Endothelial cell of umbilical vein (primary cell): ENCODE measurements around the gene MVP. TPM values are rescaled to one million over a fixed set of nuclear protein-coding genes. Genes with fewer than 3 reads are reported as not detected.

Source experiments
- BruUV-seq: library from RNA; stranded (reverse); fragments of 400-500 nt; replicated peaks from 2 replicates; lab custom pipeline; 2021; lab: Mats Ljungman, UMichigan
- CTCF ChIA-PET: fragments of 300-600, 350-600 bp; sonication (Branson Sonifier 250); formaldehyde crosslinking; loops from one replicate; lab custom pipeline; 2021; ENCODE audit warnings: antibody characterized with exemption, inconsistent platforms; lab: Charles Lee
- POLR2A ChIA-PET: fragments of 300-600, 350-600 bp; sonication (Branson Sonifier 250); formaldehyde crosslinking; loops from one replicate; lab custom pipeline; 2021; ENCODE audit warnings: antibody characterized with exemption, inconsistent platforms; lab: Charles Lee
- DNase-seq: peaks from one replicate; pipeline ENCODE4 v3.0.0-alpha.2; 2011; ENCODE audit warnings: low read depth, low spot score
- FAIRE-seq: peaks from 2 replicates; lab custom pipeline; 2011; peaks lifted over from hg19 to GRCh38; lab: Jason Lieb, UNC
- H2AFZ ChIP-seq: 2 replicates; pipeline ENCODE4 v1.6.0; 2012; ENCODE audit warnings: low read depth, low read length, control low read depth, inconsistent platforms
- H3K27ac ChIP-seq: 2 replicates; pipeline ENCODE4 v1.5.1; 2011; ENCODE audit warnings: low read depth, mild to moderate bottlenecking, control low read depth, low read length, moderate library complexity; ENCODE audit not compliant: insufficient read depth
- H3K27me3 ChIP-seq, 2 experiments: 2 replicates each; pipeline versions ENCODE4 v1.6.0 to v1.6.1; 2011; ENCODE audit warnings: low read length in 2 of 2, mixed read lengths in 1 of 2; ENCODE audit not compliant: control insufficient read depth in 2 of 2, insufficient read depth in 2 of 2
- H3K36me3 ChIP-seq, 2 experiments: 2 replicates in 1 of 2; 3 replicates in 1 of 2; pipeline ENCODE4 v1.5.1; 2011; ENCODE audit warnings: low read length in 2 of 2, mild to moderate bottlenecking in 1 of 2, moderate library complexity in 1 of 2; ENCODE audit not compliant: control insufficient read depth in 2 of 2, insufficient read depth in 2 of 2; ENCODE audit errors: extremely low read depth in 1 of 2
- H3K4me1 ChIP-seq: 3 replicates; pipeline ENCODE4 v1.5.1; 2011; ENCODE audit warnings: mild to moderate bottlenecking, low read length; ENCODE audit not compliant: control insufficient read depth, insufficient read depth; ENCODE audit errors: extremely low read depth
- H3K4me2 ChIP-seq: 2 replicates; pipeline ENCODE4 v1.6.1; 2011; ENCODE audit warnings: low read length, control low read depth, mixed read lengths; ENCODE audit not compliant: insufficient read depth
- H3K4me3 ChIP-seq, 3 experiments: fragments of 200-600 bp in 1 of 3; sonication (generic), shearing (Covaris generic) in 1 of 3; replicated peaks in 1 of 3; 2 replicates each; pipeline ENCODE4 v1.5.1; 2011 to 2016; ENCODE audit warnings: control low read depth in 3 of 3, low read length in 3 of 3, mild to moderate bottlenecking in 2 of 3, inconsistent platforms in 1 of 3, low read depth in 1 of 3, moderate library complexity in 1 of 3; ENCODE audit not compliant: insufficient read depth in 1 of 3
- H3K79me2 ChIP-seq: 2 replicates; pipeline ENCODE4 v1.6.0; 2012; ENCODE audit warnings: low read length, inconsistent platforms; ENCODE audit not compliant: control insufficient read depth, insufficient read depth
- H3K9ac ChIP-seq: replicated peaks from 2 replicates; pipeline ENCODE3; 2011; ENCODE audit warnings: low read length, control low read depth; ENCODE audit not compliant: insufficient read depth; ENCODE audit errors: extremely low read depth
- H3K9me1 ChIP-seq: replicated peaks from 3 replicates; pipeline ENCODE4 v1.6.0; 2011; ENCODE audit warnings: mild to moderate bottlenecking, low read length; ENCODE audit not compliant: control insufficient read depth, insufficient read depth; ENCODE audit errors: extremely low read depth
- H3K9me3 ChIP-seq: replicated peaks from 2 replicates; pipeline ENCODE4 v1.5.1; 2012; ENCODE audit warnings: low read length, inconsistent platforms; ENCODE audit not compliant: control insufficient read depth, insufficient read depth
- H4K20me1 ChIP-seq: replicated peaks from 2 replicates; pipeline ENCODE3; 2011; ENCODE audit warnings: mild to moderate bottlenecking, low read length; ENCODE audit not compliant: control insufficient read depth, insufficient read depth; ENCODE audit errors: extremely low read depth
- EZH2 ChIP-seq: IDR thresholded peaks from 2 replicates; pipeline ENCODE4 v1.6.1; 2012; ENCODE audit warnings: borderline replicate concordance, low read depth, mild to moderate bottlenecking, moderate library complexity, low read length, inconsistent platforms; ENCODE audit not compliant: severe bottlenecking
- FOS ChIP-seq: IDR thresholded peaks from 2 replicates; pipeline ENCODE4 v1.6.1; 2011; ENCODE audit warnings: mild to moderate bottlenecking, low read length, moderate library complexity, borderline replicate concordance; ENCODE audit not compliant: insufficient read depth
- GATA2 ChIP-seq: IDR thresholded peaks from 2 replicates; pipeline ENCODE4 v1.7.0; 2011; ENCODE audit warnings: low read depth, mild to moderate bottlenecking, moderate library complexity, mixed read lengths, low read length; ENCODE audit not compliant: insufficient read length, insufficient read depth
- JUN ChIP-seq: IDR thresholded peaks from 2 replicates; pipeline ENCODE4 v1.6.1; 2011; ENCODE audit warnings: borderline replicate concordance, low read depth; ENCODE audit not compliant: insufficient read length, insufficient read depth
- MAX ChIP-seq: IDR thresholded peaks from 2 replicates; pipeline ENCODE4 v1.6.1; 2011; ENCODE audit not compliant: insufficient read depth, insufficient read length
- MYC ChIP-seq: IDR thresholded peaks from one replicate; pipeline ENCODE4 v1.6.1; 2011; ENCODE audit warnings: mild to moderate bottlenecking, low read depth, low read length
- POLR2A ChIP-seq: IDR thresholded peaks from 2 replicates; pipeline ENCODE4 v1.6.1; 2012; ENCODE audit warnings: low read depth, mild to moderate bottlenecking, control low read depth, low read length
- POLR2AphosphoS5 ChIP-seq: IDR thresholded peaks from 2 replicates; pipeline ENCODE4 v1.6.1; 2012; ENCODE audit warnings: low read depth, mild to moderate bottlenecking, control low read depth, low read length, moderate library complexity; ENCODE audit not compliant: insufficient read depth
- dilution Hi-C: fragments of 300-500 bp; cut with MboI; formaldehyde crosslinking; loops from one replicate; pipeline ENCODE4 v1.15.0; 2019; ENCODE audit warnings: low sequenced_read_pairs; ENCODE audit not compliant: extremely low pct_ligation_motif_present
- intact Hi-C: fragments of 100-400 bp; cut with micrococcal nuclease; formaldehyde crosslinking; loops from one replicate; pipeline ENCODE4 v1.10.0; 2022
- polyA plus RNA-seq, 4 experiments: library from polyadenylated mRNA; depleted of rRNA in 3 of 4; stranded (reverse) in 3 of 4; unstranded in 1 of 4; fragments of >200 nt; gene quantifications; 2 replicates each; pipeline versions ENCODE4 v1.2.1 to v1.2.3, GENCODE V29; 2011 to 2012; ENCODE audit warnings: missing spikeins in 1 of 4
- total RNA-seq: library from RNA; stranded (reverse); gene quantifications from 2 replicates; pipeline ENCODE4 v1.2.3, GENCODE V29; 2021
- TF ChIP-seq, protein P1 (sequence below), 2 donors: IDR thresholded peaks; 1 replicate in 1 of 2; 2 replicates in 1 of 2; pipeline ENCODE4 v1.5.1; 2011; ENCODE audit warnings: low read length in 2 of 2, mild to moderate bottlenecking in 2 of 2, moderate library complexity in 2 of 2, control low read depth in 1 of 2, inconsistent platforms in 1 of 2, low read depth in 1 of 2; ENCODE audit not compliant: insufficient read depth in 1 of 2; ENCODE audit errors: extremely low read depth in 1 of 2

The MVP gene
- total and polyA plus RNA-seq, 2 donors (not counting 3 experiments of a cell fraction or from before 2014, with no cell fraction given) = 49.8 to 118 TPM

- DNase-seq = no peak
- H3K36me3 ChIP-seq = peaks cover 0 to 8% of the 10 kb centered on the region in 2 experiments
- H4K20me1 ChIP-seq = no peaks in the 10 kb centered on the region
- TF ChIP-seq POLR2AphosphoS5 (peak; percentile 23), POLR2A (no peak), EZH2 (no peak)
- H3K9me3 ChIP-seq = no peaks in the 10 kb centered on the region
- H3K9me1 ChIP-seq = no peaks in the 10 kb centered on the region
- H3K4me3 ChIP-seq = peak overlapping the region in 2 of 3 experiments; percentile 2 to 81
- peak overlapping the region; percentile 27 for H2AFZ ChIP-seq
- BruUV-seq = no TSS peak
- H3K27ac ChIP-seq = peak overlapping the region; percentile 1
- peaks cover 15% of the 10 kb centered on the region for H3K79me2 ChIP-seq
- intact Hi-C loops (no loop called here), dilution Hi-C loops (no loop called here)
- peak overlapping the region; percentile 49 for H3K4me2 ChIP-seq
- ChIA-PET POLR2A (interaction anchor here (0.6 to 0.7 kb wide), 4 partner anchors 8 to 1108 kb away, joined by 3 to 7 read pairs (median 5); partner anchors contain the start of genes FBXL19 and YPEL3), CTCF (interaction anchor here (0.7 to 8.2 kb wide), 18 partner anchors 7 to 217 kb away, joined by 3 to 140 read pairs (median 7); partner anchors contain the start of genes ASPHD1, KIF22 and SEZ6L2)
- H3K27me3 ChIP-seq = no peaks in the 10 kb centered on the region
- H3K4me1 ChIP-seq = peaks cover 38% of the 10 kb centered on the region
- FAIRE-seq = peak; percentile 72
- peak overlapping the region; percentile 1 for H3K9ac ChIP-seq
Observed at GRCh38 chr16:29815032-29815721, 5.1 kb upstream of the MVP start.

DNA sequence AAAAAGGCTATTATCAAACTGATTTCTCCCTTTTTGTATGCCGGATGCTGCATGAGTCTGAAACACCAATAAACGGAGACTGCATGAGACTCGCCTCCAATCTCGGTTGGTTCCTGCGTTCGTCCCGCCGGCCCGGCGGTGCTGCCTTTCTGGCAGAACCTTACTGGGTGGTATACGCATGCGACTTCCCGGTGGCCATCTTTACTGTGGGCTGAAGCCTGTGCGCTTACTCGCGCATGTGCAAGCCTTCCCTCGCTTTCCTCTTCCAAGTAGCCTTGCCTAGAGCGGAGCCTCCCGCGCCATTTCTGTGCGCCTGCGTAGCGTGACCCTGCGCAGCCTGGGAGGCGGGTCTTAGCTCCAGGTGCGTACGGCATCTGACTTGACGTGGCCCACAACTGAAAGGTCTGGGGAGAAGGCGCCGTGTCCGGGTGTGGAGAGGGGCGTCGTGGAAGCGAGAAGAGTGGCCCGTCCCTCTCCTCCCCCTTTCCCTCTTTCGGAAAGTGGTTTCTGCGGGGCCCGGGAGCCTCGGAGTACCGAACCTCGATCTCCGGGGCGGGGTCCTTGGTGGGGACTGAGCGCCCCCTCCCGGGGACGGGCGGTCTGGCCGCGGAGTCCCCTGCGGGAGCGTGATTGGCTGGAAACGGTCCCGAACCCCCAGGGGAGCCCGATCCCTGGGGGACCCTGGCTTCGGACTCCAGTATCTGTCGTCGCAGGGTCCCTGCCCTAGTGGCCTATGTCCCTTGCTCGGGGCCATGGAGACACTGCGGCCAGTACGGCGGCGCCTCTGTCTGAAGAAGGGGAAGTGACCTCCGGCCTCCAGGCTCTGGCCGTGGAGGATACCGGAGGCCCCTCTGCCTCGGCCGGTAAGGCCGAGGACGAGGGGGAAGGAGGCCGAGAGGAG lies 4.2 kb upstream of the MVP start, which contains the start of gene PAGR1:
TSS of gene PAGR1 (plus strand) at position 360 of the 901 bp plus-strand sequence. CDS start at position 734, 374 bp downstream.
- H2AFZ ChIP-seq = peak within 1 kb of the TSS; percentile 77
- peaks cover 35% of the 10 kb centered on the region for H3K4me1 ChIP-seq
- peak; percentile 94 for FAIRE-seq
- H3K36me3 ChIP-seq = peaks cover 0 to 5% of the 10 kb centered on the region in 2 experiments
- H3K27me3 ChIP-seq = no peaks in the 10 kb centered on the region
- DNase-seq = peak; percentile 100
- H4K20me1 ChIP-seq = no peaks in the 10 kb centered on the region
- H3K9me1 ChIP-seq = no peaks in the 10 kb centered on the region
- TSS peak; percentile 16 for BruUV-seq
- H3K4me3 ChIP-seq = peak within 1 kb of the TSS; percentile 65 to 85 (median 81)
- CTCF ChIA-PET = interaction anchor here (0.7 to 8.2 kb wide), 21 partner anchors 8 to 216 kb away, joined by 3 to 140 read pairs (median 6); partner anchors contain the start of genes ASPHD1, KIF22 and SEZ6L2
- H3K27ac ChIP-seq = peak within 1 kb of the TSS; percentile 47
- H3K9ac ChIP-seq = peak within 1 kb of the TSS; percentile 53
- TF ChIP-seq POLR2A = peak; percentile 80
- TF ChIP-seq GATA2 = no peak
- no peak for TF ChIP-seq JUN
- TF ChIP-seq EZH2 = no peak
- TF ChIP-seq POLR2AphosphoS5 = peak; percentile 65
- TF ChIP-seq, protein P1, sequence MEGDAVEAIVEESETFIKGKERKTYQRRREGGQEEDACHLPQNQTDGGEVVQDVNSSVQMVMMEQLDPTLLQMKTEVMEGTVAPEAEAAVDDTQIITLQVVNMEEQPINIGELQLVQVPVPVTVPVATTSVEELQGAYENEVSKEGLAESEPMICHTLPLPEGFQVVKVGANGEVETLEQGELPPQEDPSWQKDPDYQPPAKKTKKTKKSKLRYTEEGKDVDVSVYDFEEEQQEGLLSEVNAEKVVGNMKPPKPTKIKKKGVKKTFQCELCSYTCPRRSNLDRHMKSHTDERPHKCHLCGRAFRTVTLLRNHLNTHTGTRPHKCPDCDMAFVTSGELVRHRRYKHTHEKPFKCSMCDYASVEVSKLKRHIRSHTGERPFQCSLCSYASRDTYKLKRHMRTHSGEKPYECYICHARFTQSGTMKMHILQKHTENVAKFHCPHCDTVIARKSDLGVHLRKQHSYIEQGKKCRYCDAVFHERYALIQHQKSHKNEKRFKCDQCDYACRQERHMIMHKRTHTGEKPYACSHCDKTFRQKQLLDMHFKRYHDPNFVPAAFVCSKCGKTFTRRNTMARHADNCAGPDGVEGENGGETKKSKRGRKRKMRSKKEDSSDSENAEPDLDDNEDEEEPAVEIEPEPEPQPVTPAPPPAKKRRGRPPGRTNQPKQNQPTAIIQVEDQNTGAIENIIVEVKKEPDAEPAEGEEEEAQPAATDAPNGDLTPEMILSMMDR (IDR thresholded peaks at IDR 0.05; ENCODE audit: extremely low read depth in 1 of 2, insufficient read depth in 1 of 2, low read depth in 1 of 2, low read length in 2 of 2) = peak; percentile 95 to 98
- TF ChIP-seq FOS = no peak
- peak; percentile 59 for TF ChIP-seq MAX
- peak; percentile 87 for TF ChIP-seq MYC
- H3K79me2 ChIP-seq = peaks cover 19% of the 10 kb centered on the region
- no peaks in the 10 kb centered on the region for H3K9me3 ChIP-seq
- dilution Hi-C loops (no loop called here), intact Hi-C loops (loop anchor here (1.0 kb wide), 3 partner anchors 8 to 87 kb away; partner anchors contain the start of gene KIF22)
- H3K4me2 ChIP-seq = peak within 1 kb of the TSS; percentile 49
- POLR2A ChIA-PET = interaction anchor here (0.6 to 0.7 kb wide), 4 partner anchors 9 to 1107 kb away, joined by 3 to 7 read pairs (median 5); partner anchors contain the start of genes FBXL19 and YPEL3
